Stimulated activated CD4-positive, alpha-beta T cell treated with anti-CD3 and anti-CD28 coated beads, Interleukin-12 subunit alpha, Interleukin-12 subunit beta, amount 100 ng/mL, for 4 hours (primary cell): ENCODE data around the gene TEN1.

Experiments used
- DNase-seq: peaks from one replicate; pipeline ENCODE4 v3.0.0-alpha.2; 2020

The TEN1 gene

DNA sequence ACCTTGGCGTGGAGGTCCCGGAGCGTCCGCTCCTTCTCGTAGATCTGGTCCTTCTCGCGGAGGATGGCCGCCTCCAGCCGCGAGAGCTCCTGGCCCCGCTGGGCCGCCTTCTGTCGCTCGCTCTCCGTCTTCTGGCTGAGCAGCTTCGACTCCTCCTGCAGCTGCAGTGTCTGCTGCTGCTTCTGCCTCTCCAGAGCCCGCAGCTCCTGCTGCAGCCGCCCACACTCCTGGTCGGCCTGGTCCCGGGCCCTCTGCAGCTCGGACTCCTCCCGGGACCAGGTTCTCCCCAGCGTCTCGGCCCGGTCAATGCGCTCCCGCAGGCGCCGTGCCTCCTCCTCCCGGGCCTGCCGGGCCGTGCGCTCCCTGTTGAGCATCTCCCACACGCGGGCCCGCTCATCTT lies 29.2 kb downstream of the TEN1 start:
- DNase-seq = no peak

DNA sequence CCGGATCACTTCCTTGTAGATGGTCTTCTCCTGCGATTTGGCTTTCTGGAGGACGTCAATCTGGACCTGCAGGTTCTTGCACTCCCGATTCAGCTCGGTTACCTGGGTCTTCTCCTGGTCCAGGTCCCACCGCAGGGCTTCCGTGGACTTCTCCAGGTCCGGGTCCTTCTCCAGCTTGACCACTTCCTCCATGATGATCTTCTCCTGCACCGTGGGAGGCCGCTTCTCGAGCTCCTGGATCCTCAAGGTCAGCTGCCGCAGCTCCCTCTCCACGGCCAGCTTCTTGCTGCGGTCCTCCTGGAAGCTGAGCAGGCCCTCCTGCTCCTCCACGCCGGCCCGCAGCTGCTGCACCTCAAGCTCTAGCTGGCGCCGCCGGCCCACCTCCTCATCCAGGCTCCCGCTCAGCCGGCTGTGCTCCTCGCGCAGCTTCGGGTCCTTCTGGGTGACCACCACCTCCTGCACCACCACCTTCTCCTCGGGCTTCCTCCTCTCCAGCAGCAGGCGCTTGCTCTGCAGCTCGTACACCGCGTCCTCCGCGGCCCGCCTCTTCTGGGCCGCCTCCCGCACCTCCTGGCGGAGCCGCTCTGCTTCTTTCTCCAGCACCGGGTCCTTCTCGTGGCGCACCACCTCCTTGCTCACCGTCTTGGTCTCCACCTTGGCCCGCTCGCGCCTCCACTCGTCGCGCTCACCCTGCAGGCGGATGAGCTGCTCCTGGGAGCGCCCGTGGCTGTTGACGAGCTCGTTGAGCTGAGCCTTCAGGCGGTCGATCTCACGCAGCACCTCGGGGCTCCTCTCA lies 29.8 kb downstream of the TEN1 start:
- DNase-seq = no peak

DNA sequence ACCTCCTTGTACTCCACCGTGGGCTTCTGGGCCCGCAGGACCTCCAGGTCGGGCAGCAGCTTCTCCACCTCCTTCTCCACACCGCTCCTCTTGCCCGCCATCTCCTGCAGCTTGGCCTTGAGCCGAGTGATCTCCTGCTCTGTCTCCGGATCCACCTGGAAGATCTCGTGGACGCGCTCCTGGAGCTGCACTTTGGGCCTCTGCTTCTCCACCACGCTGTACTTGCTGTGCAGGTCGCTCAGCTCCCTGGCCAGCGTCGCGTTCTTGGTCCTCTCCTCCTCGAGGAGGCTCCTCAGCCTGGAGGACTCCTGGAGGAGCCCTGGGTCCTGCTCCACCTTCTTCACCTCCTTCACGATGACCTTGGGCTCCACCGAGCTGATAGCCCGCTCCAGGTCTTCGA lies 30.4 kb downstream of the TEN1 start:
- no peak for DNase-seq

DNA sequence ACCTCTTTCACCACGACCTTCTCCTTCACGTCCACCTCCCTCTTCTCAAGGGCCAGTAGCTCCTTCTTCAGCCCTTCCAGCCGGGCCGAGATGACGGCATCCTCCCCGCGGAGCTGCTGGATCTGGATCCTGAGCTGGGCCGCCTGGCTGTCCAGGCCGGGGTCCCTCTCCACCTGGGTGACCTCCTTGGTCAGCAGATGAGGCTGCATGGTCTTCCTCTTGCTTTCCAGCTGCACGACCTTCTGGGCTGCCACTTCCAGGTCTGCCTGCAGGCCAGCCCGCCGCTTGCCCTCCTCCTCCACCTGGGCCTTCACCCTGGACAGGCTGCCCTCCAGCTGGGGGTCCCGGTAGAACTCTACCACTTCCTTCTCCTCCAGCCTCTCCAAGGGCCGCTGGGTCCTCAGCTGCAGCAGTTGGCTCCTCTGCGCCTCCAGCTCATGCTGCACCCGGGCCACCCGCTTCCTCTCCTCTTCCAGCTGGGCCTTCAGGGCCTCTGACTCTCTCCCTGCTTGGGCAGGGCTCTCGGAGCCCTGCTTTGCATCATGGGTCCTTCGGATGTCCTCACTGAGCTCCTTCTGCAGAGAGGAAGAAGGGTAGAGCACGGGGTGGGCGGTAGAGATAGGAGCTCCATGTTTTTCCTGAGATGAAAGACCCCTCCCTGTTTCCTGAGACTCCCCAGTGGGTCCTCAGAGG lies 31.1 kb downstream of the TEN1 start:
- no peak for DNase-seq

DNA sequence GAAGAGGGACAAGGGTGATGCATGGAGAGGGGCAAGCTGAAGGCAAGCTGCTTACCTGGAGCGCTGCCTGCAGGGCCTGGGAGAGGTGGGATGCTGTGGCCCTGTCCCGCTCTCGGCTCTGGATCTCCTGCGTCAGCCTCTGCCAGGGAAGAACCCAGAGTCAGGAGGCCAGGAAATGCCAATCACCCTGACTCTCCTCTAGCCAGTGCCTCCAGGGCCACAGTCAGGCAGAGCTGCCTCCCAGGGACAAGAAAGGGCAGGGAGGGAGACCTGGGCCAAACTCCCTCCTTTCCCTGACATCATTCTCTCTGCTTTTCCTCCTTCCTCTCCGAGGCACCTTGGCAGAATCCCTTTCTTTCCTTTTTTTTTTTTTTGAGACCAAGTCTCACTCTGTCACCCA lies 32.9 kb downstream of the TEN1 start:
- DNase-seq = no peak

DNA sequence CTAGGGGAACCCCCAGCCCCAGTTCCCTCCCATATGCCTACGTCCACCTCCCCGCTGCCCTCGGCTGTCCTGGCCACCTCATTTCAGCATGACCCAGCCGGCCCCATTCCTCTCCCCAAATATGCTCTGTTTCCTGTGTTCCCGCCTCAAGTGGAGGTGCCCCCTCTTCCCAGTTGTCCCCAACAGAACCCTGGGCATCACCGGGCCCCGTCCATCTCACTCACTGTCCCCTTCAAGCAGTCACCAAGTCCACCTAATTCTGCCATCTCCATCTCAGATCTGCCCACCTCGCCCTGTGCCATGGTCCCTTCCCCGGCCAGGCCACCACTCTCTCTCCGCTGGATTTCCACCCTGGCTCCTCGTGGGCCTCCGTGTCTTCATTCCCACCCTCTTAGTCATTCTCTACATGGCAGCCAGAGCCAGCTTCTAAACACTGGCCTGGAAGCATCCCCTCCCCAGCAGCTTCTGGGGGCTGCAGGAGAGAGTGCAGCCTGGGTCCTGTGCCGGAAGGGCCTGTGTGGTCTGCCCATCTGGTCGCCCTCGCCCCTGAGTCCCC lies 34.4 kb downstream of the TEN1 start:
- DNase-seq = no peak

DNA sequence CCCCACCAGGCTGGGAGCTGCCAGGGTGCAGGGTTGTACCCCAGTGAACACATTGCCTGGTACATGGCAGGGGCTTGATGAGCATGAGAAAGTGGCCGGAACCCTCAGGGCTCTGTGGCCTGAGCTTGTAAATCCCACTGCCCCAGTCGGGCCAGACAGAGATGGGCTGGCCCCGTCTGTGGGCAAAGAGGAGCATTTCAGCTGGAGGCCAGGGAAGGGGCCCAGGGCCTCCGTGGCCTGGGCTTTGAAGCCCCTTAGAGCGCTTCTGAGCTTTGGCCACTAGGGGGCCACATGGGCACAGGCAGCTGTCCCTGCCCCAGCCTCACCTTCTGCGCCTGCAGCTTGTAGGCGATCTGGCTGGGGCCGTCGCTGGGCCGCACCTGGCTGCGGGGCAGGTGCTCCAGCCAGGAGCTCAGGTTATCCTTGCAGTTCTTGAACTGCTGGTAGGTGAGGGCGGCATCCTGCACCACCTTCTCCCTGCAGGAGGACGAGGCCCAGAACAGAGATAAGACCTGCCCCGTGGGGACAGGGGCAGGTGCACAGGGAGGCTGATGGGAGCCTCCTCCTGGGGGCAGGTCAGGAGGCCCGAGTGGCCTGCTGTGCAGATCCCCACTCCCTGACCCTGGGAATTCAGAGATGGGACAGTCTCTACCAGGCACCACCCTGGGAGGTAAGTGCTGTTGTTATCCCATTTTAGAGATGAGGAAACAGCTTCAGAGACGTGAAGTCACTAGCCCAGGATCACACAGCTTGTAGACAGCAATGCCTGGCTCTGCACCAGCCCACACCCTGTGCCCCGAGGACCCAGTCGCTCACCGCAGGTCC lies 35.3 kb downstream of the TEN1 start:
- peak; percentile 71 for DNase-seq

DNA sequence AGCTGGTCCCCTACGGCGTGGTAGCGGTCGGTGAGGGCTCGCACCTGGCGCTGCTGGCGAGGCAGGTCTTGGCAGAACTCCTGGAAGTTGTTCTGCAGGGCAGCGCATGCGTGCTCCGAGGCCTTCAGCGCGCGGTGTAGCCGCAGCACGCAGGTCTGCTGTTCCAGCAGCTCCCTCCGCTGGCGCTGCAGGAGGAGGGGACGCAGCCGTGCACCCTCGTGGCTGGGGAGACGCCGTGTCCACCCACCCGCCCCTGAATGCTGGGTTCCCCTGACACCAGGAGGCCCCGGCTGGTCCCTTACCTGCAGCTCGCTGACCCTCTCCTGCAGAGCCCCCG lies 35.9 kb downstream of the TEN1 start:
- no peak for DNase-seq

DNA sequence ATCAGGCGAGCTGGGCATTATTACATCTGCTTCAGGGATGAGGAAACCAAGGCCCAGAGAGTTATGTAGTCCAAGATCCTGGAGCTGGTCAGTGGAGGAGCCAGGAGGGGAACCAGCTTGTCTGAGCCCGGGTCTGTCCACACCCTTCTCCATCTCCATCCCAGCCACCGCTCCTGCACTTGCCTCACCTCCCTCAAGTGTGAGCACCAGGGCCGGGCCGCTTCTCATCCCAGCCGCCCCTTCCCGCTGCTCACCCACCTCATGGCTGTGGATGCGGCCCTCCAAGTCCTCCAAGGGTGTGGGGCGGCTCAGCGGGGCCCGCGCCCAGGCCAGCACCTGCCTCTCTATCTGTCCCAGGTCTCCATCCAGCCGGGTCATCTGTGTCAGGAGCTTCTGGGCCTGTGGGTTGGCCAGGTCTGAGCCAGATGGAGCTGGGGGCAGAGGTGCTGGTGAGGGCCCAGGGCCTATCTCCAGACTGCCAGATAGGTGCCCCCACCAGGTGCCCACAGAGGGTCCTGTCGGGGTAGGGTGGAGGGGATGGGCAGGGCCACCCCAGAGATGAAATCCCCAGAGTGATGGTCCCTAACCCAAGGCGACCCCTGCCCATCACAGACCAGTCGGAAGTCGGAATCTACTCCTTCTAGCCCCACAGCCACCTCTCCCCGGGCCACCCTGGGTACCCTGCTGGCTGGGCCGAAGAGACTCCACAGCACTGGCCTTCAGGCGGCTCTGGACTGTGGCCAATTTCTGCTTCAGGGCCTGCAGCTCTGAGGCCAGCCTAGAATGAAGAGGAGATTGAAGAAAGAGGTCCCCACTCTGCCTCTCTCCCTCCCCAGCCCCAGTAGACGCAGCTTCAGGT lies 38.7 kb downstream of the TEN1 start:
- no peak for DNase-seq

DNA sequence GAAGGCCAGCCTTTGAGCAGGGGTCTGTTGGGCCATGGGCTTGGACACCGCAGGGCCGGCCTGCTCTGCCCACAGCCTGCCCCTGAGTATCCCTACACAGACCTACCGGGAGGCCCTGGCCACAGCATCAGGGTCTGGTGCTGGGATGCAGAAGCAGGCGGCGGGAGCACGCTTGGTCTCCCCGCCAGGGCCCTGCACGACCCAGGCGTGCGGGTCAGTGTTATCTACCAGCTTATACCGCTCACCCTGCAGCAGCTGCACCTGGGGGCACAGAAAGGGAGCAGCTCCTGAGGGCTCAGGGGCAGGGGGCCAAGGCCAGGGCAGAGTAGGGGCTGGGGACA lies 39.3 kb downstream of the TEN1 start:
- DNase-seq = no peak

DNA sequence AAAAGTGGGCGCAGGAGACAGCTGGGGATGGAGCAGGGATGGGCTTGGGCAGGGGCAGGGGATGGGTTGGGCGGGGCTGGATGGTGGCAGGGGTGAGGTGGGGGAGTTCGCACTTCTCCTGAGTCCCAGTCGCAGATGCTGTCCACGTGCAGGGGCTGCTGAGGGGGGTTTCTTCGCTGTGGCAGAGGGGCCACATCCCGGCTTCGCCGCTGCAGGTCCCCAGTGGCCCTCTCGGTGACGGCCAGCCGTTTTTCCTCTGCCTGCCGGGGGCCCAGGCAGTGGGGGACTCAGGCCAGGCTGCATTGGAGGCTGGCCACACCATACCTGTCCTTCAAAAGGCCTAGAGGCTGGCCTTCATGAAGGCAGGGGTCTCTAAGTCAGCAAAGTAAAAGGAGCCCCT lies 39.8 kb downstream of the TEN1 start:
- no peak for DNase-seq

DNA sequence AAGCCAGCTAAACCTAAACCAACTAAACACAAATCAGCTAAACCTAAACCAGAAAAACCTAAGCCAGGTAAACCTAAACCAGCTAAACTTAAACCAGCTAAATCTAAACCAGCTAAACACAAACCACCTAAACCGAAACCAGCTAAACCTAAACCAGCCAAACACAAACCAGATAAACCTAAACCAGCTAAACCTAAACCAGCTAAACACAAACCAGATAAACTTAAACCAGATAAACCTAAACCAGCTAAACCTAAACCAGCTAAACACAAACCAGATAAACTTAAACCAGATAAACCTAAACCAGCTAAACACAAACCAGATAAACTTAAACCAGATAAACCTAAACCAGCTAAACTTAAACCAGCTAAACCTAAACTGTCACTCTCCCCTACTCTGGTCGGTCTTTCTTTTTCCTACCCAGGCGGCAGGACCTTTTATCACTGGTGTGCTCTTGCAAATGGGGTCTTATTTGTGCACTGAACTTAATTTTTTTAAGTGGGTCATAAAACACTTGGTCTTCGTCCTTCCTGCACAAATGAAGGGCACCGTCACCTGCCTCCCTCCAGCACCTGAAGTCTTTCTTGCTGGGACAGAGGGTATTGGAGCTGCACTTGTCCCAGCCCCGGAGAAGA lies 40.9 kb downstream of the TEN1 start:
- no peak for DNase-seq

DNA sequence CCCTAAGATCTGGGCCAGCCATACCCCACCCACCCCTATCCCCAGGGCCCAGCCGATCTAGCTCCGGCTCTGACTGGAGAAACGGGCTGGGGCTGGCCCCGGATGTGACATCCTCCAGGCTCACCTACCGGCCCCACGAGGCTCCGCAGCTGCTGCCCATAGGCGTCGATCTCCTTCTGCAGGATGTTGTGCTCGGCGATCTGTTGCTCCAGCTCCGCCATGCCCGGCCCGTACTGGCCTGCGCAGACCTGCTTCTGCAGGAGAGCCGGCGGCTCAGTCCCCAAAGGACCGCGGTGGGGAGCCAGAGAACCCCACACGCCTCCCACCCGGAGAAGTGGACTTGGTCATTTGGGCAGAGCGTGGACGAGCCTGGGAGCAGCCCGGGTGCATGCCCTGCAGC lies 43.2 kb downstream of the TEN1 start:
- no peak for DNase-seq

DNA sequence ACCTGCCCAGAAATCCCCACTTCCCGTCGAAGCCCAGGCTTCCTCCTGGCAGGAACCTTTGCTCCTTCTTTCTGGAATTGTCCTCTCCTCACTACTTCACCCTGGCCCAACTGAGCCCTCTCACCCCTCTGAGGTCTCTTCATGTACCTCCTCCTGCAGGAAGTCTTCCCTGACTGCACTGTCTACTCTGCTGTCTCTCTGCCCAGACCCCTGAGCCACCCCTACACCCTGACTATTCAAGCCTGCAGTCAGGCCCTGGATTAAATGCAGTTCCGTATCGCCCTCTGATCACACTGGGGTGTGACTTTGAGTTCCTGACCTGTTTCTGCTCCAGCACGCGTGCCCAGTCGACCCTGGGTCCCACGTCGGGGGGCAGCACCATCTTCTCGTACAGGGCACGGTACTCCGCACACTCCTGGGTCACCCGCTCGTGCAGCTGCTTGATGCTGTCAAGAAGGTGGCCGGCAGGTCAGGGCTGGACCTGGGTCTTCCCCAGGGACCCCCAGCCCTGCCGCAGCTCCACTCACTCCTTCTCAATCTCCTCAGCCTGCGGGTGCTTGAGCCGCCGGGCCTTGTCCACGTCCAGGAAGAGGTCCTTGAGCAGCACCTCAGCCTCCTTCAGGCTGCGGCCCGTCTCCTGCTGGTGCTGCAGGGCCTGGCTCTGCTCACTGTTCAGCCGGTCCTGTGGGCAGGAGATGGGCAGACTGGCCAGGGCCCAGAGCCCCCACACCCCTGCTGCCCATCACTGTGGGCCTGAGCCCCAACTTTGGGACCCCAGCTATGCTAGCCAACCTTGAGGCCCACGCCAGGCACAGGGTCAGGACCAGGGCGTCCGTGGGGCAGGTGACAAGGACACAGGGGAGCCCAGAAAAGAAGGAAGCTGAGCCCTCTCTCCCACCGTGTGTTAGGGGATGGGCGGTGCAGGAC lies 44.2 kb downstream of the TEN1 start:
- no peak for DNase-seq

DNA sequence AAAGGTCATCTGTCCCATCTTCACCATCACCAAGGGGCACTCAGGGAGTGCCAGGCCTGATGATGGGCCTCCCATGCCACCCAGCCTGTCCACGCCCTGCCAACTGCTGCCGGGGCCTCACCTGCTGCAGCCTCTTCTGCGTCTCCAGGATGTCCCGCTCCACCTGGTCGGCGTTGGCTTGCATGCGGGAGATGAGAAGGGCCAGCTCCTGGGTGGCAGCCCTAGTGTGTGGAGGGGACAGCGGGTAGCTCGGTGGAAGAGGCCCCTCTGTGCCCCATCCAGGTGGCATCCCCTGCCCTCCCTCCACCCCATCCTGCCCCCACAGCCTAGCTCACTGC lies 44.8 kb downstream of the TEN1 start:
- no peak for DNase-seq

DNA sequence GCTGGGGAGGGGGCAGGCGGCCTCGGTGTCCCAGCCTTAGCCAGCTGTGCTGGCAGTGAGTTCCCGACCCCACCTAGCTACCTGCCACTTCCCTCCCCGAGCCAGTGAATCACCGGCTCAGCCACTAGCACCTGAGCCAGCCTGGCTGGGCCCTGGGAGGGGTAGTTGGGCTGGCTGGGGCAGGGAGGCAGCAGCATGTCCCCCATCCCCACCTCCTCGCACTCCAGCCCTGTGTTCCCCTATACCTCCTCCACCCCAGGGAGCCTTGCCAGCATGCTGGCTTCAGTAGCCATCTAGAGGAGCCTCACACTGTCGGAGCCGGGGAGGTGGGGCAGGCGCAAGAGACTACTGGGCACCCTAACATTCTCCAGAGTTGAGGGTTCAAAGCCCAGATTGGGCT lies 45.3 kb downstream of the TEN1 start:
- no peak for DNase-seq

DNA sequence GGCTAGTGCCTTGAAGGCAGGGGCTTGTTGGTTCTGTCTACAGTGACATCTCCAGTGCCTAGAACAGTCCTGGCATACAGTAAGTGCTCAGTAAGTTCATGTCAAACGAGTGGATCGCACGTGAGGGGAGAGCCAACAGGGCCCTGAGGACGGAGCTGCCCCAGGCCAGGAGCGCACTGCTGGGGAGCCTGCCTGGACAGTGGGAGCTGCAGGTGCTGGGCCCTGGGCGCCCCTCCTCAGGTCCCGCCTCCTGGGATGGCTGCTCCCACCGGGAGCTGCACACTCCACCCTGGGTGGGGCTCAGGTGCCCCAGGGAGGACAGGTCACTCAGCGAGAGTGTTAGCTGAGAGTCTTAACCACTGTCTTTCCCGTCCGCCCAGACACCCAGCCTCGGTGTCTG lies 46.3 kb downstream of the TEN1 start:
- no peak for DNase-seq

DNA sequence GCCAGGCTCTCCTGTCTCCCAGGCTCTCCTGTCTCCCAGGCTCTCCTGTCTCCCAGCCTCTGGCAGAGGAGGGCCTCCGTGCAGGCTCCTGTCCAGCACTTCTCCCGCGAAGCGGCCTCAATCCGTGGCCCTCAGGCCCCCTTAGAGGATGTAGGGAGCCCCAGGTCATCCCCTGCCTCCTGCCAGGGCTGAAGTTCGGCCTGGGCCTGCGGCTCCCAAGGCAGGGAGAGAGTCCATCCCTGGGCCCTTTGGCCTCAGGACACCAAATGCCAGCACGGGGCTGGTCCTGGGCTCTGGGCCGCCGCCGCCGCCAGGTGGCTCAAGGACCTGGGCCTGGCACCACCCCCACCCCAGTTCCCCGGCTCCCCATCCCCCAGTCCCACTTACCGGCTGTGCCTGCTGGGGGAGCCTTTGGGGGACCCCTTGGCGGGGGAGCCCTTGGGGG lies 47.7 kb downstream of the TEN1 start:
- DNase-seq = no peak

DNA sequence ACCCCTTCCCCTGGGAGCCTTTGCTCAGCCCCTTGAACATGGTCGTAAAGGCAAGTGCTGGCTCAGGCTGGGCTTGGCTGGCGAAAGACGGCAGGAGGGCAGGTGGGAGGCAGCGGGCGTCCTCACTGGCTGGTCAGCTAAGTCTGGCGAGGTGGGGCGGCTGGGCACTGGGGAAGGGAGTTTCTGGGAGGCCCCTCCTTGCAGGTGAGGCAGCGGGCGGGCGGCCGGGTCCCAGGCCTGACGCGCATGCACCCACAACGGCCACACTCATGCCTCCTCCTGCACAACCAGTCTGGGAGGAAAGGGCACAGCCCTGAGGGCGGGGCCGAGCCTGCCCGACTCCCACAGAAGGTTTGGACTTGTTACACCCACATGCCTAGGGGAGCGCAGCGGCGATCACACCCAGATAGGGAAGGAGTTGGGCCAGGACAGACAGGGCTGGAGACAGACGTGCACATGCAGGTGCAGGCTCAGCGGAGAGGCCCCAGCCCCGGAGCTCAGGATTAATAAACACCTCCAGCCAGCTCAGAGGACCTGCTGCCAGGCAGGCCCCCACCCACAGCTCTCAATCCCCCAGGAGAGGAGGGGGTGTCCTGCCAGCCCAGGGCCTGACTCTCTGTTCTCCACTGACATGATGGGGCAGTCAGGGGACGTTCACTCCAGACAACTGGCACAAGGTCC lies 48.3 kb downstream of the TEN1 start, which contains the start of gene EVPL:
TSS of gene EVPL (minus strand) at position 148 of the 681 bp plus-strand sequence. CDS start at position 40, 108 bp downstream.
- no peak for DNase-seq

DNA sequence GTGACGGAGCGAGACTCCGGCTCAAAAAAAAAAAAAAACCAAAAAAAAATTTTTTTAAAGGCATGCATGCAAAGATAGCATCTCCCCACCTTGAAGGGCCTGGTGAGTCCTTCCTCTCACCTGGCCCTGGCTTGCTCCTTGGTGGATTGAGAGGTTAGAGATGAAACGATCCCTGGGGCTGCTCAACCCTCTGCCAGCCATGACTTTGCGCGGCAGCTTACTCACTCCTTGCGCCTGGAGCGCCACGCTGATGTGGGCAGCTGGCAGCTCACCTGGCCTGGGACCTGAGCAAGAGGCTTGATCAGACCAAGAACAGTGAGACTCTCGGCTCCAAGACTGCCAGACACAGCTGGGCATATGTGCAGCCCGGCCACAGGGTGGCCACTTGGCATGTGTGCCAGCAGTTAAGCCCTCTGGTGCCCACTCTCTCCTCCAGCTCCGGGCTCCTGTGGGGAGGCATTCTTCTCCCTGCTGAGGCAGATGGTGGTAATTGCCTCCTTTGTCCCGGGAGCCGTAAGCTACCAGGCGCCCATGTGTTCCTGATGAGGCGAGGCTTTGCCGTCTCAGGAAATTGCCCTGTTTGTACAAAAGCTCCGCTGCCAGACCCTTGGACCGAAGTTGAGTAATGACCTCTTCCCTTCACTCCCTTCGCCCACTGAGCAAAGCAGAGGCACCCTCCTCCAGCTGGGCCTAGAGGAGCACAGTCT lies 53.2 kb downstream of the TEN1 start:
- no peak for DNase-seq
